K562 (cell line): ENCODE results near the gene CACNG7.

Experiments used
- POLR2AphosphoS5 ChIP-seq: IDR thresholded peaks from 2 replicates; pipeline ENCODE4 v1.6.1; 2011; ENCODE audit warnings: mild to moderate bottlenecking, low read depth, low read length, moderate library complexity; ENCODE audit not compliant: control insufficient read depth, insufficient read depth
- RBBP5 ChIP-seq: fragments of 200-600 bp; sonication (generic); IDR thresholded peaks from 2 replicates; pipeline ENCODE4 v1.6.1; 2012; ENCODE audit warnings: borderline replicate concordance, mild to moderate bottlenecking, low read length, control low read depth, inconsistent platforms; ENCODE audit not compliant: insufficient read depth, poor library complexity, severe bottlenecking
- RFX5 ChIP-seq: IDR thresholded peaks from 2 replicates; pipeline ENCODE4 v1.6.1; 2011; ENCODE audit warnings: low read depth, mild to moderate bottlenecking, improper control_type of control experiment, low read length
- SMAD2 ChIP-seq: fragments of 150-350 bp; IDR thresholded peaks from 2 replicates; pipeline ENCODE4 v1.6.1; 2014; ENCODE audit warnings: low read depth, mild to moderate bottlenecking, low read length
- SP2 ChIP-seq: IDR thresholded peaks from 2 replicates; pipeline ENCODE4 v1.6.1; 2011; ENCODE audit warnings: mild to moderate bottlenecking, low read depth, low read length, moderate library complexity; ENCODE audit not compliant: poor library complexity, severe bottlenecking; ENCODE audit errors: extremely low read depth
- TRIM28 ChIP-seq: fragments of 450-650 bp; IDR thresholded peaks from 2 replicates; pipeline ENCODE4 v1.6.1; 2017
- ZNF253 ChIP-seq: fragments of 250-450 bp; sonication (Bioruptor Pico); conservative IDR thresholded peaks from 2 replicates; pipeline ENCODE4 v1.6.1; 2021; ENCODE audit warnings: mild to moderate bottlenecking
- ZNF583 ChIP-seq: fragments of 250-450 bp; sonication (Bioruptor Pico); IDR thresholded peaks from 2 replicates; pipeline ENCODE4 v1.4.0; 2020

GRCh38 chr19:53872762-53873161 is 36.3 kb upstream of the CACNG7 start:
- no peak for TF ChIP-seq ZNF583 (CRISPR knock-in tag)
- no peak for TF ChIP-seq TRIM28
- TF ChIP-seq ZNF253 = no peak
- no peak for TF ChIP-seq SMAD2
- TF ChIP-seq RBBP5 = no peak
- no peak for TF ChIP-seq SP2
- TF ChIP-seq RFX5 = no peak
- TF ChIP-seq POLR2AphosphoS5 = no peak
